ENCODE results near the gene PXYLP1. TPM values are rescaled to one million over a fixed set of nuclear protein-coding genes. Genes with fewer than 3 reads are reported as not detected.

PXYLP1 gene
- total and polyA plus RNA-seq, 2 of the 8 experiments (the other 6 are each of a cell fraction or from before 2014, with no cell fraction given): 19.4 to 20.6 TPM

DNA sequence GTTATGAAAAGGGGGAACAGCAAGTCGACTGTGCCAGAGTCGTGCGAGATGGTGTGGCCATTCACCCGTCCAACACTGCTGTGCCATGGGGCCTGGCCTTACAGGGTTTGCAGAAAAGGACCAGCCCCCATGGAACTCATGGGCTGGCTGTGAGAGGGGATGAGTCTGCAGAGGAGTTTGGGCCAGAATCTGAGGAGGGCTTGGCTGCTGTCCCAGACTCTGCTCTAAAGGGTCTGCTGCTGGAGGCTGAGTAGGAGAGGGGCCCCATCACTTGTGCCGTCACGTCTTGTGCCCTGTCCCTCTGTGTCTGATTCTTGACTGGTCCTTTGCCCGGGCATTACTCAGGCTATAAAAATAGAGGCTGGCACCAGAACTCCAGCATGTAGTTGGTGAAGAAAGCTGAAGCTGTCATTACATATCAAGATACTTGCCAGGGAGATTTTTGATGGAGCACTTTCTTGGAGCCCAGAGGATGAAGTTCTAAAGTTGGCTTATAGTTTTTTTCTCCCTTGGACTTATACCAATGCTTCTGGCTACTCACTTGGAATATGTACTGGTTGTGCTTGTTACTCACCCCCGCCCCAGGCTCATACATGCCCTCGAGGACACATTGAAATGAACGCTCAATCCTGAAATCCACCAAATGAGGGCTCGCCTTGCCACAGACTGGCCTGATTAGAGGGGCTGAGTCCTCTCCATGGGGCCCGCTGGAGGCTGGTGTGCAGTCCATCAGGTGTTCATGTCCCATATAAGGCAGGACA, 10.2 kb downstream of the PXYLP1 start (continued):
- TF ChIP-seq ATF3 (IDR thresholded peaks at IDR 0.05; ENCODE audit: insufficient read depth, low read depth, low read length) (no peak), HDAC2 (IDR thresholded peaks at IDR 0.05; ENCODE audit: borderline replicate concordance in 1 of 2, low read depth in 2 of 2, low read length in 2 of 2) (no peak), CHD7 (IDR thresholded peaks at IDR 0.05; ENCODE audit: insufficient replicate concordance, low read length) (no peak), SP4 (IDR thresholded peaks at IDR 0.05; ENCODE audit: low read length) (no peak), FOSL1 (IDR thresholded peaks at IDR 0.05; ENCODE audit: insufficient read depth, low read depth, low read length) (no peak), BRCA1 (IDR thresholded peaks at IDR 0.05; ENCODE audit: low read depth, low read length) (no peak), RNF2 (IDR thresholded peaks at IDR 0.05; ENCODE audit: borderline replicate concordance, low read depth, low read length, missing control alignments, poor library complexity, severe bottlenecking) (no peak), JUND (IDR thresholded peaks at IDR 0.05; ENCODE audit: low read length) (no peak)
